HCEC 1CT (cell line): ENCODE data around the gene PSAP.

Source experiments
- DNase-seq: peaks from one replicate; pipeline ENCODE4 v3.0.0-alpha.2; 2017

PSAP gene

DNA sequence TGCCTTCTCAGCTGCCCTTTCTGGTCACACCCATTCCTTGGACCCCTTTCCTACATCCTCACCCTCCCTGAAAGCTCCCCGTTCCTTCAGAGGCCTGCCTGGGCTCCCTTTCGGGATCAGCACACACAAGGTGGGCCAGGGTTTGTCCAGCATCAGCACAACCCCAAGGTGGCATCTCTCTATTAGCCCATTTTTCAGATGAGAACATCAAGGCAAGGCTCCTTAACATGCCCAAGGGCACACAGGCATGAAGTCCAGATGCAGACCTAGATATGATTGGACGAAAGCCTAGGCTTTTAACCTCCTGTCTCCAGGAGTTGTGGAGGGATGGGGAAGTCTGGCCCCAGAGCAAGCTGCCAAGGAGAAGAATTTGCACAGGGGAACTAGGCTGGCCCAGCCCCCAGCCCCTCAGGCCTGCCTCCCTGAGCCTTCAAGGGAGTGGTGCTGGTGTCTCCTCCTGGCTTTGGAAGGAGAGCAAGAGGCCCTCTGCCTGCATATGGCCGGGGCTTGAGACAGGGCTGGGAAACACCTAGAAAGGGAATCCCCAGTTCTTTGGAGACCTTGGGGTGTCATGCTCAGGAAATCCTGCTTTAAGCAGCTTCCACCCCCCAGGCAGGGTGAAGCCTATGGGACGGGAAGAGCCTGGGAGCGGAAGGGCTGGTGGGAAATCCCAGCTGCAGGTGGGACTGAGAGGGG is 68.7 kb downstream of the PSAP start:
- no peak for DNase-seq

GRCh38 chr10:71780719-71781118 is 70.3 kb downstream of the PSAP start:
- DNase-seq, result no peak

GRCh38 chr10:71780156-71780555 is 70.9 kb downstream of the PSAP start:
- DNase-seq, result no peak

DNA sequence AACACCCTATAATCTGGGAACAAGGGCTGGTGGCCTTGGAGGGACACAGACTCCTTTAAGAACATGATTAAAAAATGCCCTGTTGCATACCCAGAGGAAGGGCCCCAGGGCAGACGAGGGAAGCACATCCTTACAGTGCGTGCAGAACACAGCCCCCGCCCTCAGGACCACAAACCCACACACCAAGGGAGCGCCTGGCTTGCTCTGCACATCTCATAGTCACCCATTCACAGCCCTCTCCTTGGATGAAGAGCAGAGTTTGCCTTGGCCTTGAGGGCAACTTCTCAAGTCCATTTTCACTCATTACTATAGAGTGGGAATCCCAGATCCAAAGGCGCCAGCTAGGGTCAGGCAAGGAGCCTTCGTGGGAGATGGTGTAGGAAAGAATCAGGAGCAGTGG is 71.4 kb downstream of the PSAP start:
- DNase-seq, result no peak

DNA sequence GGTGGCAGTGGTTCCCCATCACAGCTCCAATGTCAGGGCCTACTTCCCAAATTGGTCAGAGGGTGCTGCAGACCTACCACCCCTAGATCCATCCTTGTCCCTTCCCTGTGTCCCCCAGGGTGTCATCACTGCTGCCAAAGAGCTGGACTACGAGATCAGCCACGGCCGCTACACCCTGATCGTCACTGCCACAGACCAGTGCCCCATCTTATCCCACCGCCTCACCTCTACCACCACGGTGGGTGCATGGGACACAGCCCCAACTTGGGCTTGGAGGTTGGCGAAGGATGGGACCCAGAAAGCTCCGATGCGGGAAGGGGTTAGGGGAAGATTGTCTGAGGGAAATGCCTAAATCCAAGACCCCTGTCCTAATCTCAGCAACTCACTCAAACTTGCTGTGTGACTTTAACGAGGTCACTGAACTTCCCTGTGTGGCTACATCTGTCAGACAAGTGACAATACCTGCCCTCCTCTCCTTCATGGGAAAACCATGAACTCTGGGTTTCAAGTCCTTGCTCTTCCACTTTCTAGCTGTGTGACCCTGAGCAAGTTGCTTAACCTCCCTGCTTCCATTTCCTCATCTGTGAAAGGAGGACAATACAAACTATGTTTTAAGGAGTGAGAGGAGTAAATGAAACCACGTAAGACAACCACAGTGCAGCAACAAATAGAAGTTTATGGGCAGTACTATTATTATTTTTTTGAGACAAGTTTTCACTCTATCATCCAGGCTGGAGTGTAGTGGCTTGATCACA is 72.8 kb downstream of the PSAP start:
- no peak for DNase-seq

GRCh38 chr10:71777213-71777985 is 73.7 kb downstream of the PSAP start:
- no peak for DNase-seq

- no peak for DNase-seq
These were observed 74.5 kb downstream of the PSAP start for GRCh38 chr10:71776481-71776925.

- no peak for DNase-seq
These were observed 75.9 kb downstream of the PSAP start for GRCh38 chr10:71774916-71775702.

DNA sequence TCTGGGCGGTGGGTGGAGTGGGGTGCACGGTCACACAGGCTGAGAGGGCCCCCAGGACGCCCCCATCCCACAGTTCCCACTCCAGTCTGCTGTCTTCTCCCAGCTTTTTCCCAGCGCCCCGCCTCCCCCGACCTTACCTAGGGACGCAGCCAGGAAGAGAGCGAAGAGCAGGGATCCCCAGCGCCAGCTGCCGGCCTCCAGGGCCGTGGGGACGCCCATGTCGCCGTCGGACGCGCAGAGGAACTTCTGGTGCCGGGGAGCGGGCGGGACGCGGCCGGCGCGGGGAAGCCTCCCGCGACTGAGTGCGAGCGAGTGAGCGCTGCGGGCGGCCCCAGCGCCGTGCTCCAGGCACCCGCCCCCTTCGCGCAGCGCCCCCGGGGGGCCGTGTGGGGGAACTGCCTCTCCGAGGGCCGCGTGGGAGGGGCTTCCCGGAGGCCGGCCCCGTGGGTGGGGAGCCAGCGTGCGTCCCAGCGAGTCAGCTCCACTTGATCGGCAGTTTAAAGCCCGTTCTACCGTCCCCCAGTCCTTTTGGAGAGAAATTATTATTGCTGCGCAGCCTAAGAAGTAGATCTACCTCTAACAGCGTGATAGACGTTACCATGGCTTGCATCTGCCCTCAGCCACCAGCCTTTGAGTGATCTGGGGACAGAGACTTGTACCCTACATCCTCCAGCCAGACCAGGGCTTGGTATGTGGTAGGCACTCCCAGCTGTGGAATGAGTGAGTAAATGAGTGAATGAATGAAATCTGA is 77.7 kb downstream of the PSAP start, which contains the start of gene VSIR:
Gene VSIR (minus strand): TSS at position 300 of the 751 bp plus-strand sequence. CDS start 81 bp downstream, at position 219.
- peak; percentile 70 for DNase-seq

DNA sequence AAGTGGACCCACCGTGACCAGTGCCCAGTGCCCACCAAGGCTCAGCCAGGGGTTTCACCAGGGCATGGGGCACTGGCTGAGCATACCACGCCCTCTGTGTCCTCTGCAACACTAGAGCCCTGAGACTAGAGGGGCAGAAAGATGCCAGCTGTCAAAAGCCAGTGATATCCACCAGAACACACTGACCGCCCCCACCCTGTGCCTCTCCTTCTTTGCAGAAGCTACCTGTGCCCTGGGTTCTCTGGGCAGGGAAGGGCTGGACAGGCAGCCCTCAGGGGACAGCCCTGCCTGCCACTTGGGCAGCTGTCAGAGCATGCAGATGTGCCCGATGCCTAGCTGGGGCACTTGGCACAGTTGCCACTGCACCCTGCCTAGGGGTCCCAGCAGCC is 78.2 kb downstream of the PSAP start:
- DNase-seq, result no peak

DNA sequence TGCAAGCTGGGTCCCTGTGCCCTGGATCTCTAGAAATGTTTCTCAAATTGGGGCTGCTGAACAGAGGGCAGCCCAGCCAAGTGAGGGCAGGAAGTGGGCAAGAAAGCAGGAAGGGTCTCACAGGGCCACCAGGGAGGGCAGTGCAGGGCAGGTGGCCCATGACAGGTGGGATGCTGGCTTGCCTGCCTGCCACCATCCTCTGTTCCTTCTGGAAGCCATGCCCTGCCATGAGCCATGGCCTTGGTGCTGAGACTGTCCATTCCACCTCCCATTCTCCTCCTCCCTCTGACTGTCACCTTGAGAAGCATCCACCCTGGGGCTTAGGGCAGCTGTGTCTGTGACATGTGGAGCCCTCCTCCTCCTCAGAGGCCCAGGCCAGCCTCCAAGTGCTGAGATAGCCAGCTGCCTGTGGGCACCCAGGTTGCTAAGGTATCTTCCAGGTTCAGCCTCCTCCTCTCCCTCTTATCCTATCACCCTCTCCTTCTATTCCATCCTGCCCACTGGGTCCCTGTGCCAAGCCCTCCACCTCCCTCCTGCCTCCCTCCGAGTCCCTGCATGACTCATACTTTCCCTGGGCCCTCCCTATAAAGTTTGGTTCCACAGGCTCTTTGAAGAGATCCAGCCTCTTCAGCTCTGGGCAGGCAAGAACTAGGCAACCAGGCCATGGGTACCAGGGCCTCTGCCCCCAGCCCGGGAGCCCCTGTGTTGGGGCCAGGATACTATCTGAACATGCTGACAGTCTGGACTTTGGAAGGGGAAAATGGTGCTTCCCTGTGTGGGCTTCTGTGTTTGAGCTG is 79.0 kb downstream of the PSAP start:
- peak; percentile 57 for DNase-seq

DNA sequence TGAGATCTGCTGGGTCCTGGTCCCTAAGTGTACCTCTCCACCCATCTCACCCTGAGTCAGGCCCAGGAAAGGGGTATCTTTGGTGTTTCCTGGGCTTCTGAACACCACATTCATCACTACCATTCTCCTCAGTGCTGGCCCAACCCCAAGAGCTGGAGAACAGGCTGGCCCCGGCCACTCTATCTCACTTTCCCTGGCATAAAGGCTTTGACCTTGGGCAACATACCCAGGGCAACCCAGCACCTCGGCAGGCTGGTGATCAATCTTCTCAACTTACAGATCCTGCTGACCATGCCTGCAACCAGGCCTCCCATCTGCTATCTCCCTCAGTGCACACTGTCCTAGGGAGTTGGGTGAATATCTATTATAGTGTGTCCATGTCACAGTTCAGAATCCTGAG is 79.8 kb downstream of the PSAP start:
- DNase-seq, result no peak

- DNase-seq, result no peak
These were observed 80.3 kb downstream of the PSAP start for GRCh38 chr10:71770789-71771188.

DNA sequence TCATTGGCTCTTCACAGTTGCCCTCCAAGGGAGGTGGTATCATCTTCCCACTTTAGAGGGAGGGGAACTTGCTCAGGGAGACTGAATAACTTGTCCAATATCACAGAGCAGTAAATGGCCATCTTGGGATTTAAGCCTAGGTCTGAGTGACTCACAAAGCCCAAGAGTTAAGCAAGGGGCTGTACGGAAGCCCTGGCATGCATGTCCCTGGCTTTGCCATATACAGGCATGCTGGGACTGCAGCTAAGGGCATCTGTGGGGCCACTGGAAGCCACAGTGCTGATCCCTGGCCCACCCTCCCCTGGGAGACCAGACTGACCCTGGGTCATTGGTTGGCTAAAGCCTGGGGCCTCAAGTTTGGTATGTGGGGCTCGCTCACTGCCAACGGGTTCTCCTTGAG is 80.8 kb downstream of the PSAP start:
- peak; percentile 63 for DNase-seq

DNA sequence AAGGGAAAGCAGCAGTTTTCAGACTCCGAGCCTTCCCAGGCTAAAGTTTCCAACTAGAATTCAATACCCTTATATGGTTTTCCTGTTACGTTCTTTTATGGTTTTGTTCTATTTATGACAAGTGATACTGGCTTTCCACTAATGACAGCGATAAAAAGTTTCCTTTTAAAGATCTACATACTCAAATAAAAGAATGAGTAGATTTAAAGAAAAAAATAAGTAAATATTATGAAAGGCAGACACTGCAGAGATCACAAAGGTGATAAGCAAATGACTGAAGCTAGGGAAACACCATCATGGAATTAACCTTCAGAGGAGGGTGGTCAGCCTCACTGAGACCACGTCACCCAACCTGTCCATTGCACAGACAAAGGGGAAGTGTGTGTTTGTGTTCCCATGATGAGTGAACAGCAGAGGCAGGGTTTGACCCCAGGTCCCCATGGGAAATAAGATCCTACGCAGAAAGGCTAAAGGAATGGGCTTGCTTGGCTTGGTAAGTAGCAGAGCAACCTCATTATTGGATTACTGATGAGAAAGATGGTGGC is 81.7 kb downstream of the PSAP start:
- peak; percentile 44 for DNase-seq

GRCh38 chr10:71767420-71768035 is 83.5 kb downstream of the PSAP start:
- peak; percentile 42 for DNase-seq

GRCh38 chr10:71766717-71767419 is 84.2 kb downstream of the PSAP start:
- peak; percentile 96 for DNase-seq
